ENCODE data around the gene CDH24.

Gene CDH24

DNA sequence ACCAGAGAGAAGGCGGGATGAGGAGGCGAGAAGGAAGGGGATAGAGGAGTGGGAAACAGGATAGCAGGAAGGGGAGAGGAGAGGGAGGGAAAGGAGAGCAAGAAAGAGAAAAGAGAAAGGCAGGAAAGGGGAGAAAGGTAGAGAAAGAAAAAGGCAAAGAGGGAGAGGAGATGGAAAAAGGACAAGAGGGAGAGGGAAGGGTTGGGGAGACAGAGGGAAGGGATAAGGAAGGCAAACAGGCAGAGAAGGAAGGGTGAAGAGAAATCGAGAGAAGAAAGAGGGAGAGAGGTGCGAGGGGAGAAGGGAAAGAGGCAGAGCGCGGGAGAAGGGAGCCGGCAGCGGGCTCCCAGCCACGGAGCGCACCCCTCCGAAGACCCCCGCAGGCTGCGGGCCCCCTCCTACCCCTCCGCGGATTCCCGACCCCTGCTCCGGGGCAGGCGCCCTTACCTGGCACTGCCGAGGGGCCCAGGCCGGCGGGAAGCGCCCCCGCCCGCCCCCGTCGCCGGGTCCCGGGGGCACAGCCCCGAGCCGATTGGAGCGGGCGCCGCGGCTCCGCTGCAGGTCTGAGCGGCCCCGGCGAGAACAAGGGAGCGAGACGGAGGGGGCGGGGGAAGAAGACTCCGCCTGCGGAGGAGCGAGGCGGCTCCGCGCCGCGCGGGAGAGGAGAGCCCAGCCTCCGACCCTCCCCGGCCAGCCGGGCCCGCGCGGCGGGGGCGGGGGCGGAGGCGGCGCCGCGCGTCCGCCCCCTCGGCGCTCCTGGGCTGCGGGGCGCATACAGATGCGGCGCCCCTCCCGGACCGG is at the start of gene CDH24:
TSS of gene CDH24 (minus strand) at position 565 of the 801 bp plus-strand sequence. CDS start 1,787 bp downstream, outside the sequence.
- DNase-seq: peak; percentile 82

DNA sequence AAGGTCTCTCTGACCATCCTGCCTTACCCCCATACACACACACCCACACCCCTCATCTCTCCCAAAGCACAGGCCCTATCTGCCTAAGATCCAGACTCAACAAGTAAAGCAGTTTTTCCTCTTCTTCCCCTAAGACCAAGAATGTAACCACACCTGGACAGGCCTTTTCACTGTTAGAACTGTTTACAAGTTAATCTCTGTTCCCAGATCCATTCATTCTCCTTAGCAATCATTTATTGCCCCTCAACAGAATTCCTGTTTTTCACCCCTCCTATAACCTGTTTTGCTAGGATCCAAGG is 49.4 kb upstream of the CDH24 start:
- no peak for DNase-seq

- no peak for DNase-seq
Observed at GRCh38 chr14:23105348-23105824, 48.1 kb upstream of the CDH24 start.

DNA sequence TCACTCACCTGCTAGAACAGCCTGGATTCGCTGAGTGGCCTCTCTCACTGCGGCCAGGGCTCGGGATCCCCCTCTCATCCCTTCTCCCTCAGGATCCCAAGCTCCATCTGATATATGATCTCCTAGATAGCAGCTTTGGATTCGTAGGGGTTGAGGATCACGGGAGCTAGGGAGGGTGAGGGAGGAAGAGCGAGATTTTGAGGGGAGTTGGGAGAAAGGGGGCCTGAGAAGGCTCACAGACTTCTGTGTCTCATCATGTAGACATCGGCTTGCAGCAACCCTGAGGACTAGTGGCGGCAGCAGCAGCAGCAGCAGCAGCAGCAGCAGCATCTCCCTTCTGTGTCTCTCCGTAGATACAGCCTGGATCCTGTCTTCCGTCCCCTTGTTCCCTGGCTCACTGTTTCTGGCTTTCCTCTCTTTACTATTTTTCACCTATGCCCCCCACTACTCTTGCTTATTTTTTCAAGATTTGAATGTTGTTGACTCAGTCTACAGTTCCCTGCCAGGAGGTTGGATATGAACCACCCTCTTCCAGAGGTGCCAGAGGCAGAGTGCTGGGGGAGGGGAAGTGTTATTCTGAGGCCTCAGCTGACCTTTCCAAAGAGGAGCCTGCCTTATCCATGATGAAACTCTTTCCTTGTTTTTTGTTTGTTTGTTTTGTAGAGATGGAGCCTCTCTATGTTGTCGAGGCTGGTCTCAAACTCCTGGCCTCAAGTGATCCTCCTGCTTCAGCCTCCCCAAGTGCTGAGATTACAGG is 47.4 kb upstream of the CDH24 start, which contains the start of gene CIROP:
TSS of gene CIROP (minus strand) at position 399 of the 757 bp plus-strand sequence. CDS start at position 330, 69 bp downstream.
- DNase-seq: no peak

DNA sequence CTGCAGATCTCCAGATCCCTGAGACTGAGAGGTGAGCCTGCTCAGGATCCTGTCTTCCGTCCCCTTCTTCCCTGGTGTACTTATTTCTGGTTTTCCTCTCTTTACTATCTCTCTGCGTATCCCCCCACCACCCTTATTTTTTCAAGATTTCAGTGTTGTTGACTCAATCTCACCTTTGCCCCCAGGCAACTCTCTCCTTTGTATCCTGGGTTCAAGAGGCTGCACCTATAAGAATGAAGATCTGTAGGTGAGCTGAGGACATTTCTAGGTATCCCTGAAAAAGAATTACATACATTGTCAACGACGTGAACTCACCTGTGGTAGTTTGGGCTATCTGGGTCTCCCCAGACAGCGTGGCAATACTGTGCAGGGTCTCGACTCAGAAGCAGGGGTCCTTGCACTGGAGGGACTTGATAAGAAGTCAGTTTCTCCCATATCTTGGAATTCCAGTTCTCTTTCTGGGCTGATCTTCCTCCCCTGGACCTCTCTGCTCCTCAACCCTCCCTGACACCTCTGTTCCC is 46.8 kb upstream of the CDH24 start:
- no peak for DNase-seq

GRCh38 chr14:23103581-23103980 is 46.3 kb upstream of the CDH24 start:
- no peak for DNase-seq

- DNase-seq: no peak
Observed at GRCh38 chr14:23102801-23103200, 45.5 kb upstream of the CDH24 start.

GRCh38 chr14:23101986-23102625 is 44.8 kb upstream of the CDH24 start:
- no peak for DNase-seq

DNA sequence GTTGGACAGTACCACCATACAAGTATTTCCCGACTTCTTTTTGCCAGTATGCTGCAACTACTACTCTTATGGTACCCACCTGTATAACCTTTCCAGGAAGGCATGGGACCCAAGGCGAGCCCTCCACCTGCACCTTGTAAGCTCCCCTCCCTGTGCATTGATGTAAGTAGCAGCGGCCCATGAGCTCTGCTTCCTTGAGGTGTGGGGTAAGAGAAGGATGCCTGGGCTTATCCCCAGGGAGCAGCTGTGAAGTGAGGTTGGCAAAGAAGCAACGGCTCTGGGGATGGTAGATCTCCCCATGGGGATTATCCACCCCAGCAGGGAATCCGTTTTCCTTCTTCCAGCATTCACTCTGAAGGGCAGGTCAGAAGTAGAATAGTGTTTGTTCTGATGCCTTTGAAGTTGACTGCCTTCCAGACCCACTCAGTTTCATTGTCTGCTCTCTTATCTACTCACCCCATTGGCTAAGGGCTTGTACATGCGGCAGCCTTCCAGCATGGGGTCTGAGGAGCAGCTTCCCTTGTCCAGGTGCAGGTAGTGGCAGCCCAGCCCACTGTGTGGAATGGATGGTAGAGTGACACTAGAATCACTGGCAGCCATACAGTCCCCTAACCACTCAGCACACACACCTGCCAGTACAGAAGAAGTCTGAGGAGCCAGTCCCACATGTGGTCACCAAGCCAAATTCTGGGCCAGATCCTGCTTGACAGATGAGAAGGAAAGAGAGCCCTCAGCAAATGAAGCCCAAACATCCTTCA is 44.1 kb upstream of the CDH24 start:
- no peak for DNase-seq

- DNase-seq: no peak
Observed at GRCh38 chr14:23099212-23099861, 42.0 kb upstream of the CDH24 start.

DNA sequence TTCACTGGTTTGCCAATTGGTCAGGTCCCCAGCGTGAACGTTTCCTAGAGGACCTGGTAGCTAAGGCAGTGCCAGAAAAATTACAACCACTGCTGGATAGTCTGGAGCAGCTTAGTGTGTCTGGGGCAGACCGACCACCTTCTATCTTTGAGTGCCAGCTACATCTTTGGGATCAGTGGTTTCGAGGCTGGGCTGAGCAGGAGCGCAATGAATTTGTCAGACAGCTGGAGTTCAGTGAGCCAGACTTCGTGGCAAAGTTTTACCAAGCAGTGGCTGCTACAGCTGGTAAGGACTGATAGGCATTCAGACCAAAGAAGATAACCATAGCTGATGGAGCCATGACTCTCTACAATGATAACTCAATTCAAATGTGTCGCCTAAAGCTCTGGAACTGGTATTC is 40.5 kb upstream of the CDH24 start:
- no peak for DNase-seq

- DNase-seq: peak; percentile 99
Observed at GRCh38 chr14:23095196-23096108, 38.1 kb upstream of the CDH24 start, which contains the start of gene C14orf119. C14orf119 (plus strand) TSS chr14:23095505; CDS start chr14:23097659, 2,154 bp downstream.

DNA sequence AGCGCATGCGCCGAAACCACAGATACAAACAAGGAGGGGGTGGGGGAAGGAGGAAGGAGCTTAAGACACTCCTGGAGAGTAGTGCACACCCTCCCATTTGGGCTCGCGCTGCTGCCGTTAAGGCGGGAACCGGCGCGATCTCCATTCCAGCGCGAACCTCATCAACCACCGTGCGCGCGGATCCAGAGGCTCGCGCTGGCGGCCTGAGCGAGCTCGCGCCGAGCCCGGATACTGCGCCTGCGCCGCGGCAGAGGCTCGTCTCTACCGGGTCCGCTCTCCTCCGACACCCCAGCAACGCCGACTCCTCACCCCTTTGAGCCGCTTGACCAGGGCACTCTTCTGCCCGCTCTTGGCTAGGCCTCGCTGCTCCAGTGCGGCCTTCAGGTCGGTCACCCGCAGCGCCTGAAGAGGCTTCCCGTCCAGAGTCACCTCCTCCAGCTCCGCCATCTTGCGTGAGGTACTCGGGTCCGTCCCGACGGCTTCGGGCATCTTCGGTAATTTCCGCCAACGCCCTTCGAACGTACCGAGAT is 37.4 kb upstream of the CDH24 start, which contains the start of gene ACIN1:
TSS of gene ACIN1 (minus strand) at position 471 of the 530 bp plus-strand sequence. CDS start at position 447, 24 bp downstream.
- peak; percentile 78 for DNase-seq

- DNase-seq: no peak
Observed at GRCh38 chr14:23093991-23094665, 36.8 kb upstream of the CDH24 start.

DNA sequence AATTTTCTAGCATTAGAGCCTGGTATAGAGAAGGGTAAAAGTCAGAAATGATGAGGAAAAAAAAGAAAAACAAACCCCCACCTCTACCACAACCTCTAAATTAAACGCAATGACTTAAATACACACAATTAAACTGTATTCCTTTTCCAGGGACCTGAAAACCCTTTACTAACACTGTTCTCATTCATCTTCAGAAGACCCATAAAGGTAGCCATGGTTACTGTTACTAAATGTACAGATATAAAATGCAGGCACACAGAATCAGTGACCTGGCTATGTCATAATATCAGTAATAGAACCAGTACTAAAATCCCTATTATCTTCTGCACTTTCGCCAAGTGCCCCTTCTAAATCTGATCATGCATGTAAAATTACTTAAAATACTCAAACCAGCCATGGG is 36.2 kb upstream of the CDH24 start:
- DNase-seq: no peak

DNA sequence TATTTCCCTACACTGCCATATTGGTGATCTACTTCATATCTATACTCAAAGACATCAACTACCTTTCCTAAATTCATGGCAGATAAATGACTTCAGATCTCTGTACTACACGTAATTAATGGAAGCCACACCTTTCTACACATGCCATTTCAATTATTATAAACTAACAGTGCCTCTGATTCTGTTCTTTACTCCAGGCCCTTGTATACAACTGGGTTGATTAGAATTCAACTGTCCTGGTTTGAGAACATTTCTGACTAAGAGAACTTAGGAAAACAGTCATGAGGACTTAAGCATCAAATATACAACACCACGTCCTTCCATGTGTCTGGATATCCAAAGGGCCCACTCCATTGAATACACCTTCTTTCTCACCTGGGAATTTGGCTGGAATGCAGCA is 35.8 kb upstream of the CDH24 start:
- DNase-seq: no peak

GRCh38 chr14:23091294-23092225 is 34.2 kb upstream of the CDH24 start:
- no peak for DNase-seq

- DNase-seq: no peak
Observed at GRCh38 chr14:23090254-23090636, 32.9 kb upstream of the CDH24 start.
